Measurements from ENCODE around the gene BBOF1.
"Not testable (repeated sequence)": the region's sequence is repeated elsewhere in the genome, so short reads cannot be mapped to it uniquely, and the experiment has no call there.

The BBOF1 gene

DNA sequence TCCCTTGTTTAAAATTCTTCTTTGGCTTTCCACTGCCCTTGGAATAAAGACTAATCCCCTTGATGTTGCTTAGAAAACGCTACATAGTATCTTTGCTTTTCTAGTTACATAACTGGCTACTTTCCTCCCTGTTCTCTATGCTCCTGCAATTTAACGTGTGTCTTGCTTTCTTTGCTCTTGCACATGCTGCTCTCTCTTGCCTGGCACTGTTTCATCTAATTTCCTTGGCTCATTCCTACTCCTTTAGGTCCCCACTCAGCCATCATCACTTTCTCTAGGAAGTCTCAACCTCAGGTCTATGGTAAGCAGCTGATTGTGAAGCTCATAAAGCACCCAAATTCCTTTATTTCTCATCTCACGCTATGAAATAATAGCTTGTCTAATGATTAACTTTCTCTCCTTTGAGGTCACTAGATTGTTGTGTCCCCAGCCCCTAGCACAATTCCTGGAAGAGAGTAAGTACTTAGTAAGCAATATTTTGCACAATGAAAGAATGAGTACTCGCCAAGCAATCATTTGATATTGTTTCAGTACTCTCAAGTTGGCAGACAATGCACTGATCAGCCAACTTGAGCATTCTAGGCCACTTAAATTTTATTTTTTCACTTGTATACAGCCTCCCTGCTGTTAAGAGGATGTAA is 61.8 kb downstream of the BBOF1 start:
- TF ChIP-seq POLR2A (IDR thresholded peaks at IDR 0.05; ENCODE audit: low read depth, low read length) (no peak), POLR2AphosphoS5 (IDR thresholded peaks at IDR 0.05; ENCODE audit: low read depth, low read length) (no peak)
- no peak for DNase-seq (ENCODE audit: insufficient read length)
- no peak for FAIRE-seq

DNA sequence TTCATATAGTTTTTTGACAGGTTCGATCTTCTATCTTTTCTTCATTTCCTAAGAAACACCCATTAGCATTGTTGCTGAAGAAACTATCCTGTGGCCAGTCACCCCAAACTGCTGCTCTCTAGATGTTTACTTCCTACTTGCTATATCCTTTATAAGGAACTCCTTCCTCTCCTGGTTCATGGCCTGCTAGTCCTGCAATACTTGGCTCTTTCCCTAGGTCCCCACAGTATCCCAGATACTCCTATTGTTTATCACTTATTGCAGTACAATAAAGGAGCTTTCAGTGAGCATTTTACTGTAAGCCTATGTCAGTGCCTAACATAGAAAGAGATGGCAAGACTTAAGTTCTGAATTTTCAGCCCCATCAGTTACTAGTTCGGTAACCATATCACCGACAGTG is 62.3 kb downstream of the BBOF1 start:
- no peak for DNase-seq (ENCODE audit: insufficient read length)
- TF ChIP-seq TAF1 (IDR thresholded peaks at IDR 0.05; ENCODE audit: borderline replicate concordance, low read depth, low read length): no peak
- no peak for TF ChIP-seq POLR2AphosphoS5 (IDR thresholded peaks at IDR 0.05; ENCODE audit: low read depth, low read length)
- TF ChIP-seq POLR2A (IDR thresholded peaks at IDR 0.05; ENCODE audit: low read depth, low read length): no peak
- FAIRE-seq: no peak

- FAIRE-seq (no peak), DNase-seq (ENCODE audit: insufficient read length) (no peak)
- TF ChIP-seq POLR2AphosphoS5 (IDR thresholded peaks at IDR 0.05; ENCODE audit: low read depth, low read length) (no peak), POLR2A (IDR thresholded peaks at IDR 0.05; ENCODE audit: low read depth, low read length) (no peak), TAF1 (IDR thresholded peaks at IDR 0.05; ENCODE audit: borderline replicate concordance, low read depth, low read length) (no peak)
Measured at GRCh38 chr14:74083161-74083560, 64.0 kb downstream of the BBOF1 start.

DNA sequence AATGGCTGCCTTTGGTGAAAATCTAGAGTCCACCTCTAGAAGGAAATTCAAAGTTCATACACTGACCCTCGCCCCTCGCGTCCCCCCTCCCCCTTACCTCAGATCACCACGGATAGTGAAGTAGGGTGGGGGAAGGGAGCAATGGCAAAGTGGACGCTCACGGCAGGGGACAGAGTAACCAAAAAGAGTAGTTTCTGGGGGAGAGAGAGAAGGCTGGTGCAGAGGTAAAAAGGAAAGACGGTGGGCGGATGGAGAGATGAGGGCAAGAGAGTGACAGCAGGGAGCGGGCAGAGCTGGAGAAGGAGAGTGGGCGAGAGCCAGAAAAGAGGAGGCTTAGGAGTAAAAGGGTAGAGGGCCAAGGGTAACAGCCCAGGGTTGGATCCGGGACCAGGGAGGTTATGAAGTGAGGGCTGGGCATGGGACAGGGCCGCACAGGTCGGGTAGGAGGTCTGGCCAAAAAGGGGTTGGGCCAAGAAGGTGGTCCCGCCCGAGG is 64.7 kb downstream of the BBOF1 start:
- DNase-seq (ENCODE audit: insufficient read length): no peak
- TF ChIP-seq TAF1 (IDR thresholded peaks at IDR 0.05; ENCODE audit: borderline replicate concordance, low read depth, low read length) (no peak), POLR2AphosphoS5 (IDR thresholded peaks at IDR 0.05; ENCODE audit: low read depth, low read length) (no peak), POLR2A (IDR thresholded peaks at IDR 0.05; ENCODE audit: low read depth, low read length) (no peak)
- FAIRE-seq: no peak

GRCh38 chr14:74084277-74085046 is 65.3 kb downstream of the BBOF1 start, which contains the start of the genes ALDH6A1 and LIN52:
ALDH6A1 (minus strand) TSS chr14:74084453; CDS start chr14:74084394, 59 bp downstream.
LIN52 (plus strand) TSS chr14:74084956; CDS start chr14:74084975, 19 bp downstream.
- FAIRE-seq (peak; percentile 97), DNase-seq (ENCODE audit: insufficient read length) (peak; percentile 98)
- TF ChIP-seq POLR2A (IDR thresholded peaks at IDR 0.05; ENCODE audit: low read depth, low read length) (peak; percentile 75), TAF1 (IDR thresholded peaks at IDR 0.05; ENCODE audit: borderline replicate concordance, low read depth, low read length) (peak; percentile 79; the same call in 1 of the 2 replicates), POLR2AphosphoS5 (IDR thresholded peaks at IDR 0.05; ENCODE audit: low read depth, low read length) (no peak; the same call in 1 of the 2 replicates)

GRCh38 chr14:74085047-74085637 is 66.0 kb downstream of the BBOF1 start:
- FAIRE-seq (peak; percentile 17), DNase-seq (ENCODE audit: insufficient read length) (peak; percentile 7)
- TF ChIP-seq POLR2AphosphoS5 (IDR thresholded peaks at IDR 0.05; ENCODE audit: low read depth, low read length) (0 out of 2 replicates have a peak, but pooled peaks have one; percentile 38), POLR2A (IDR thresholded peaks at IDR 0.05; ENCODE audit: low read depth, low read length) (0 out of 2 replicates have a peak, but pooled peaks have one; percentile 39), TAF1 (IDR thresholded peaks at IDR 0.05; ENCODE audit: borderline replicate concordance, low read depth, low read length) (no peak)

GRCh38 chr14:74085828-74086227 is 66.7 kb downstream of the BBOF1 start:
- TF ChIP-seq TAF1 (IDR thresholded peaks at IDR 0.05; ENCODE audit: borderline replicate concordance, low read depth, low read length) (no peak), POLR2AphosphoS5 (IDR thresholded peaks at IDR 0.05; ENCODE audit: low read depth, low read length) (no peak), POLR2A (IDR thresholded peaks at IDR 0.05; ENCODE audit: low read depth, low read length) (no peak)
- peak; percentile 19 for DNase-seq (ENCODE audit: insufficient read length)
- peak; percentile 40 for FAIRE-seq

- FAIRE-seq (no peak), DNase-seq (ENCODE audit: insufficient read length) (no peak)
- TF ChIP-seq POLR2AphosphoS5 (IDR thresholded peaks at IDR 0.05; ENCODE audit: low read depth, low read length): no peak
- no peak for TF ChIP-seq TAF1 (IDR thresholded peaks at IDR 0.05; ENCODE audit: borderline replicate concordance, low read depth, low read length)
- TF ChIP-seq POLR2A (IDR thresholded peaks at IDR 0.05; ENCODE audit: low read depth, low read length): no peak
Measured at GRCh38 chr14:74089251-74090020, 70.3 kb downstream of the BBOF1 start.

GRCh38 chr14:74105381-74105780 is 86.2 kb downstream of the BBOF1 start:
- DNase-seq (ENCODE audit: insufficient read length) (no peak), FAIRE-seq (no peak)
- TF ChIP-seq TAF1 (IDR thresholded peaks at IDR 0.05; ENCODE audit: borderline replicate concordance, low read depth, low read length) (no peak), POLR2A (IDR thresholded peaks at IDR 0.05; ENCODE audit: low read depth, low read length) (no peak), POLR2AphosphoS5 (IDR thresholded peaks at IDR 0.05; ENCODE audit: low read depth, low read length) (no peak)

DNA sequence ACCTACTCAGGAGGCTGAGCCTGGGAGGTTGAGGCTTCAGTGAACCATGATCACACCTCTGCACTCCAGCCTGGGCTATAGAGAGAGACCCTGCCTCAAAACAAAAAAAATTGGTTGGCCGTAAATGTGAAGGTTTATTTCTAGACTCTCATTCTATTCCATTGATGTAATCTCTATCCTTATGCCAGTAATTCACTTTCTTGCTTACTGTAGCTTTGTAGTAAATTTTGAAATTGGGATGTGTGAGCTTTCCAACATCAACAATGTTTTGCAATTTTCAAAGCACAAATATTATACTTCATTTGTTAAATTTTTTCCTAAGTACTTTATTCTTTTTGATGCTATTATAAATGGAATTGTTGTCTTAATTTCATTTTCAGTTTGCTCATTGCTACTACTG is 90.2 kb downstream of the BBOF1 start:
- TF ChIP-seq POLR2AphosphoS5 (IDR thresholded peaks at IDR 0.05; ENCODE audit: low read depth, low read length) (no peak), POLR2A (IDR thresholded peaks at IDR 0.05; ENCODE audit: low read depth, low read length) (no peak), TAF1 (IDR thresholded peaks at IDR 0.05; ENCODE audit: borderline replicate concordance, low read depth, low read length) (no peak)
- FAIRE-seq: no peak
- DNase-seq (ENCODE audit: insufficient read length): no peak

GRCh38 chr14:74111395-74112216 is 92.5 kb downstream of the BBOF1 start:
- not testable (repeated sequence) for DNase-seq (ENCODE audit: insufficient read length)
- peak; percentile 57 for FAIRE-seq
